Measurements from ENCODE around the gene NPFF. TPM values are rescaled to one million over a fixed set of nuclear protein-coding genes. Genes with fewer than 3 reads are reported as not detected.

NPFF gene
- total RNA-seq, 1 donor from 2014 or later, result not detected

- Mint-ChIP-seq H3K4me1 (peaks cover 16% of the 10 kb centered on the region), H3K4me3 (peak overlapping the region; percentile 29), H3K9me3 (no peaks in the 10 kb centered on the region), H3K27ac (ENCODE audit: unreplicated experiment) (no peak overlapping the region), H3K36me3 (ENCODE audit: low read depth) (peaks cover 40% of the 10 kb centered on the region), H3K27me3 (ENCODE audit: low read depth) (no peaks in the 10 kb centered on the region)
- no peak for DNase-seq (ENCODE audit: low read depth, low spot score)
- TF ChIP-seq CTCF (conservative IDR thresholded peaks at IDR 0.05), result no peak
These were observed 40.6 kb downstream of the NPFF start for GRCh38 chr12:53466640-53467039.

- no peak overlapping the region for H3K4me3 Mint-ChIP-seq
These were observed 41.6 kb downstream of the NPFF start for GRCh38 chr12:53465679-53466078.

GRCh38 chr12:53464685-53465418 is 42.4 kb downstream of the NPFF start:
- H3K27me3 Mint-ChIP-seq (ENCODE audit: low read depth), result no peaks in the 10 kb centered on the region
- no peak for TF ChIP-seq CTCF (conservative IDR thresholded peaks at IDR 0.05)
- H3K27ac Mint-ChIP-seq (ENCODE audit: unreplicated experiment), result no peak overlapping the region
- H3K4me3 Mint-ChIP-seq, result peak overlapping the region; percentile 51
- peaks cover 22% of the 10 kb centered on the region for H3K4me1 Mint-ChIP-seq
- peaks cover 46% of the 10 kb centered on the region for H3K36me3 Mint-ChIP-seq (ENCODE audit: low read depth)
- no peak for DNase-seq (ENCODE audit: low read depth, low spot score)
- H3K9me3 Mint-ChIP-seq, result no peaks in the 10 kb centered on the region

More at GRCh38 chr12:53465679-53466078, 41.6 kb downstream of the NPFF start:
- H3K27ac Mint-ChIP-seq (ENCODE audit: unreplicated experiment), result no peak overlapping the region
- TF ChIP-seq CTCF (conservative IDR thresholded peaks at IDR 0.05), result peak; percentile 16
- peaks cover 17% of the 10 kb centered on the region for H3K4me1 Mint-ChIP-seq
- peaks cover 41% of the 10 kb centered on the region for H3K36me3 Mint-ChIP-seq (ENCODE audit: low read depth)
- no peaks in the 10 kb centered on the region for H3K27me3 Mint-ChIP-seq (ENCODE audit: low read depth)
- DNase-seq (ENCODE audit: low read depth, low spot score), result no peak
- no peaks in the 10 kb centered on the region for H3K9me3 Mint-ChIP-seq

- Mint-ChIP-seq H3K27ac (ENCODE audit: unreplicated experiment) (no peak overlapping the region), H3K9me3 (no peaks in the 10 kb centered on the region), H3K4me1 (peaks cover 25% of the 10 kb centered on the region), H3K27me3 (ENCODE audit: low read depth) (no peaks in the 10 kb centered on the region), H3K36me3 (ENCODE audit: low read depth) (peaks cover 51% of the 10 kb centered on the region), H3K4me3 (no peak overlapping the region)
- no peak for DNase-seq (ENCODE audit: low read depth, low spot score)
- no peak for TF ChIP-seq CTCF (conservative IDR thresholded peaks at IDR 0.05)
These were observed 43.3 kb downstream of the NPFF start for GRCh38 chr12:53463802-53464560.

GRCh38 chr12:53462935-53463334 is 44.3 kb downstream of the NPFF start:
- H3K4me1 Mint-ChIP-seq, result peaks cover 26% of the 10 kb centered on the region
- no peaks in the 10 kb centered on the region for H3K9me3 Mint-ChIP-seq
- H3K4me3 Mint-ChIP-seq, result no peak overlapping the region
- H3K27me3 Mint-ChIP-seq (ENCODE audit: low read depth), result no peaks in the 10 kb centered on the region
- TF ChIP-seq CTCF (conservative IDR thresholded peaks at IDR 0.05), result no peak
- H3K36me3 Mint-ChIP-seq (ENCODE audit: low read depth), result peaks cover 49% of the 10 kb centered on the region
- no peak for DNase-seq (ENCODE audit: low read depth, low spot score)
- no peak overlapping the region for H3K27ac Mint-ChIP-seq (ENCODE audit: unreplicated experiment)

All from neural crest cell (in vitro differentiated cells).